Measurements from ENCODE around the gene SNRNP70. TPM values are rescaled to one million over a fixed set of nuclear protein-coding genes. Genes with fewer than 3 reads are reported as not detected.
"Not testable (repeated sequence)": the region's sequence is repeated elsewhere in the genome, so short reads cannot be mapped to it uniquely, and the experiment has no call there.

Gene SNRNP70, protein sequence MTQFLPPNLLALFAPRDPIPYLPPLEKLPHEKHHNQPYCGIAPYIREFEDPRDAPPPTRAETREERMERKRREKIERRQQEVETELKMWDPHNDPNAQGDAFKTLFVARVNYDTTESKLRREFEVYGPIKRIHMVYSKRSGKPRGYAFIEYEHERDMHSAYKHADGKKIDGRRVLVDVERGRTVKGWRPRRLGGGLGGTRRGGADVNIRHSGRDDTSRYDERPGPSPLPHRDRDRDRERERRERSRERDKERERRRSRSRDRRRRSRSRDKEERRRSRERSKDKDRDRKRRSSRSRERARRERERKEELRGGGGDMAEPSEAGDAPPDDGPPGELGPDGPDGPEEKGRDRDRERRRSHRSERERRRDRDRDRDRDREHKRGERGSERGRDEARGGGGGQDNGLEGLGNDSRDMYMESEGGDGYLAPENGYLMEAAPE
- 157 TPM for total RNA-seq
- polyA plus RNA-seq (ENCODE audit: insufficient read depth in 1 of 8, insufficient read length in 8 of 8, low replicate concordance in 1 of 8): 100 to 1,000 TPM; 173 to 276 (median 221) TPM
- long read RNA-seq, donor 1, partial matches to known transcripts: 23 of 28 reads
- long read RNA-seq, donor 1, other reads (novel, unspliced or antisense): 0 of 28 reads
- long read RNA-seq, donor 2: 0 reads
- long read RNA-seq, donor 3, transcript SNRNP70-203 (3 exons, 3,221 nt): minor isoform, 8 of 68 reads
- long read RNA-seq, donor 3, transcript SNRNP70-209 (11 exons, 1,757 nt): minor isoform, 5 of 68 reads
- long read RNA-seq, donor 3, transcript SNRNP70-206 (10 exons, 1,574 nt): major isoform, 18 of 68 reads
- long read RNA-seq, donor 3, partial matches to known transcripts: 25 of 68 reads
- long read RNA-seq, donor 3, other reads (novel, unspliced or antisense): 7 of 68 reads
- long read RNA-seq, donor 4, transcript SNRNP70-206 (10 exons, 1,574 nt): major isoform, 7 of 28 reads
- long read RNA-seq, donor 4, partial matches to known transcripts: 17 of 28 reads
- long read RNA-seq, donor 4, other reads (novel, unspliced or antisense): 0 of 28 reads
- long read RNA-seq, donor 5, transcript SNRNP70-206 (10 exons, 1,574 nt): major isoform, 23 of 109 reads
- long read RNA-seq, donor 5, transcript SNRNP70-201 (10 exons, 1,603 nt): minor isoform, 6 of 109 reads
- long read RNA-seq, donor 5, partial matches to known transcripts: 72 of 109 reads
- long read RNA-seq, donor 5, other reads (novel, unspliced or antisense): 0 of 109 reads
- long read RNA-seq, donor 6, transcript SNRNP70-206 (10 exons, 1,574 nt): minor isoform, 15 of 127 reads
- long read RNA-seq, donor 6, transcript SNRNP70-203 (3 exons, 3,221 nt): major isoform, 16 of 127 reads
- long read RNA-seq, donor 6, transcript SNRNP70-209 (11 exons, 1,757 nt): minor isoform, 7 of 127 reads
- long read RNA-seq, donor 6, transcript SNRNP70-201 (10 exons, 1,603 nt): minor isoform, 6 of 127 reads
- long read RNA-seq, donor 6, partial matches to known transcripts: 74 of 127 reads
- long read RNA-seq, donor 6, other reads (novel, unspliced or antisense): 7 of 127 reads
- long read RNA-seq, donor 7, transcript SNRNP70-203 (3 exons, 3,221 nt): minor isoform, 5 of 68 reads
- long read RNA-seq, donor 7, transcript SNRNP70-206 (10 exons, 1,574 nt): major isoform, 12 of 68 reads
- long read RNA-seq, donor 7, partial matches to known transcripts: 44 of 68 reads
- long read RNA-seq, donor 7, other reads (novel, unspliced or antisense): 0 of 68 reads
- long read RNA-seq, donor 8, transcript SNRNP70-206 (10 exons, 1,574 nt): major isoform, 6 of 36 reads
- long read RNA-seq, donor 8, partial matches to known transcripts: 22 of 36 reads
- long read RNA-seq, donor 8, other reads (novel, unspliced or antisense): 0 of 36 reads
- long read RNA-seq, donor 9, partial matches to known transcripts: 43 of 50 reads
- long read RNA-seq, donor 9, other reads (novel, unspliced or antisense): 0 of 50 reads
- long read RNA-seq, donor 10, partial matches to known transcripts: 95 of 106 reads
- long read RNA-seq, donor 10, other reads (novel, unspliced or antisense): 0 of 106 reads
- long read RNA-seq, donor 11, transcript SNRNP70-203 (3 exons, 3,221 nt): major isoform, 6 of 48 reads
- long read RNA-seq, donor 11, partial matches to known transcripts: 29 of 48 reads
- long read RNA-seq, donor 11, other reads (novel, unspliced or antisense): 0 of 48 reads

DNA sequence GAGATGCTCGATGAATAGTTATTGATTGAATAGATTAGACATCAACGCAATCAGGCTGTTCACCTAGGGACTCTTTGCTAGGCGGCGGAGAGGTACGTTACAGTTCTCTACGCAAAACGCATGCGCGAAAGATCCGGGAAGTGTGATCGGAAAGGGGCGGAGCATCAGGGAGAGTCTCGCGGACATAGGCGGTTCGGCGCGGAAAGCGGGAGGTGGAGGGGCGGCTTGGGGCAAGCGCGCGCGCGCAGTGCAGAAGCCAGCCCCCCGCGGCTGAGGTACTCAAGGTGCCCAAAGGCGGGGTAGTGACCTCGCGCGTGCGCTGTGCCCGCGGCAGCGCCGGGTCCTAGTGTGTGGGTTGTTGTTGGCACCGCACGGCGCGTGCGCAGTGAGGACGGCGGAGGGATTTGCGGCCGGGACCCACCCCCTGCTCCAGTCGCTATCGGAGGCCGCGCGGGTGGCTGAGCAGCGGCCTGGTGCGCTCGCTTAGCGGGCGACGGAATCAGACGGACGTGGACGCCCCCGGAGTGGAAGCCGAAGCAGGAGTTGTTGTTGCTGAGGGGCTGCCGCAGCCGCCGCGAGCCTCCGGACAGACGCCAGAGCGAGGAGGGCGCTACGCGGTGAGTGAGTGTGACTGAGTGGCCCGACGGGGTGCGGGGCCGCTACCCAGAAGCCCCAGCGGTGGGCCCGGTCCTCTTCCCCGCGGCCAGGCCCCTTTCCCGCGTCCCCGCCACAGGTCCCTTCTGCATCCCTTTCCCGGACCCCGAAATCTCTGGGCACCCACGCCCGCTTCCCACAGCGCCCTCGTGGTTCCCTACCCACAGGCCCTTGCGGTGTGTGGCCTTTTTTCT lies at the start of gene SNRNP70:
Gene SNRNP70, plus strand, starts transcription at position 432 of the 848 bp plus-strand sequence. CDS start 964 bp downstream, outside the sequence.
- WGBS (ENCODE audit: insufficient coverage): under 1% methylated on average over 89 of the region's 89 CpGs
- Histone ChIP-seq H3K27me3 (ENCODE audit: control insufficient read depth, insufficient read depth, low read length) (peaks cover 4% of the 10 kb centered on the region), H3K27ac (ENCODE audit: low read length) (peak within 1 kb of the TSS; percentile 98), H3K36me3 (ENCODE audit: control insufficient read depth, insufficient read depth, low read length) (peaks cover 26% of the 10 kb centered on the region), H3K9me3 (replicated peaks; ENCODE audit: control insufficient read depth, low read depth, low read length) (no peaks in the 10 kb centered on the region), H3K4me3 (ENCODE audit: low read length) (peak within 1 kb of the TSS; percentile 100), H3K4me1 (ENCODE audit: control insufficient read depth, insufficient read depth, low read length) (peaks cover 21% of the 10 kb centered on the region)
- DNase-seq: peak; percentile 100

DNA sequence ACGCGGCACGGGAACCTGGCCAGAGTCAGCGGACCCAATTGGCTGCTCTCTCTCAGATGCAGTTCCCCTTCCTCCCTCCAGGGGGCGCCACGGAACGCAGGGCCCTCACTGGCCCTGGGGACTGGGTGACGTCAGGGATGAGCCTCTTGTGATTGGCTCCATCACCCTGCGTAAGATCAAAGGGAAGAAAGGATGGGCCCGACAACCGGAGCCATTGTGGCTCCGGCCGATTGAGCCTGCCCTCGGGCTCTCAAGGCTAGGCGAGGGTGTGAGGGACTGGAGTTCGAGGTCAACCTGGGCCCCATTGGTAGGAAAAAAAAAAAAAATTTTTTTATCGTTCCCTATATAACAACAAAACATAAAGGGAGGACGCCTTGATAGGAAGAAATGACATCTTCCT lies 48.4 kb upstream of the SNRNP70 start, which contains the start of gene CGB1:
Gene CGB1, minus strand, starts transcription at position 81 of the 400 bp plus-strand sequence. CDS start 184 bp downstream, outside the sequence.
- H3K9me3 ChIP-seq (replicated peaks; ENCODE audit: control insufficient read depth, low read depth, low read length); H3K4me1 ChIP-seq (ENCODE audit: control insufficient read depth, insufficient read depth, low read length); H3K27ac ChIP-seq (ENCODE audit: low read length); H3K4me3 ChIP-seq (ENCODE audit: low read length); H3K36me3 ChIP-seq (ENCODE audit: control insufficient read depth, insufficient read depth, low read length); H3K27me3 ChIP-seq (ENCODE audit: control insufficient read depth, insufficient read depth, low read length); DNase-seq: not testable (repeated sequence)
- 40% methylated on average over 1 of the region's 18 CpGs for WGBS (ENCODE audit: insufficient coverage)

DNA sequence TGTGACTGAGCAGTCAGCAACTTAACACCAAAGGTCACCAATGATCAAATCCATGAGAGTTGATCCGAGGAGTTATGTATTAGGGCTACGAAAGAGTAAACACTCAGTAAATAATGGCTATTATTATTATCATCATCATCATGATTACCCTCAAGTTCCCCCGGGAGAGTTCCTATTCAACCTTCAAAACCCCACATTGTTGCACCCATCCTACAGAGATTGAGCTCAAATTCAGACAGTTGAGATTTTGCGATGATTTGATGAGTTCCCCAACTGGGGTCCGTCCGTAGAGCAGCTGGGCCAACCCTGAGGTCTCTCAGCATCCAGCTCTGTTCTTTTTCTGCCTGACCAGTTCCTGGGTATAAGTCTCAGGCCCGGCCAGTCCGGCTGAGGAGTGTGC lies 47.1 kb upstream of the SNRNP70 start:
- not testable (repeated sequence) for H3K27ac ChIP-seq (ENCODE audit: low read length); DNase-seq; H3K36me3 ChIP-seq (ENCODE audit: control insufficient read depth, insufficient read depth, low read length); H3K9me3 ChIP-seq (replicated peaks; ENCODE audit: control insufficient read depth, low read depth, low read length); H3K27me3 ChIP-seq (ENCODE audit: control insufficient read depth, insufficient read depth, low read length); H3K4me1 ChIP-seq (ENCODE audit: control insufficient read depth, insufficient read depth, low read length); H3K4me3 ChIP-seq (ENCODE audit: low read length)
- WGBS (ENCODE audit: insufficient coverage): no CpG with 5 or more reads among the region's 8 CpGs

DNA sequence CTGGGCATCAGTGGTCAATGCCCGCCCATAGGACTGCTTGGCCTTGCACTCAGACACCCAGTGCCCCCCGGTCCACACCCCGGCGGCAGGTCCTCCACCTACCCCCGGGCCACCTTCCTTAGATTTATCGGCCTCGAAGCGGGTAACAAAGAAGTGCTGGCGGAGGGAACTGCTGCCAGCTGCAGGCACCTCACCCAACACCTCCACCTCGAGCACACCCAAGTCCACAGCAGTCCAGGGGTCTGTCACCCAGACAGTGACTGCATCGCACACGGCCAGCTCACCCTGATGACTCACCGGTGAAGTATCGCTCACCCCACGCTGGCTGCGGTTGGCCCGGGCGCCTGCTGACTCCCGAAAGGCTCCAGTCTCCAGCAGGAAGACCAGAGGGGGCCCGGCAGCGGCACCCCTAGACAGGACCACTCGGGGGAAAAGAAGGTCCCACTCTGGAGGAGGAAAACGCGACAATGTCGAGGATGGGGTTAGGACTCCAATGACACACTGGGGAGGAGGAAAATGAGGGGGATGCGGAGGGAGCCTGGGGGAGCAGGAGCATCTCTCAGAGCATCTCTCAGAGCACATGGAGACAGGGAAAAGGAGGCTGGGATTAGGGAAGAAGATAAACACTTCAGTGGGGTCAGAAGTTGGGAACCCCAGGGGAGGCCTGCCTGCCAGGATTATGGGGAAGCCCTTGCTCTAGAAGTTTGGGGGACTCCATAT lies 46.5 kb upstream of the SNRNP70 start:
- 87% methylated on average over 26 of the region's 26 CpGs for WGBS (ENCODE audit: insufficient coverage)
- H3K27ac ChIP-seq (ENCODE audit: low read length); H3K4me1 ChIP-seq (ENCODE audit: control insufficient read depth, insufficient read depth, low read length); DNase-seq; H3K9me3 ChIP-seq (replicated peaks; ENCODE audit: control insufficient read depth, low read depth, low read length); H3K27me3 ChIP-seq (ENCODE audit: control insufficient read depth, insufficient read depth, low read length); H3K4me3 ChIP-seq (ENCODE audit: low read length); H3K36me3 ChIP-seq (ENCODE audit: control insufficient read depth, insufficient read depth, low read length): not testable (repeated sequence)

DNA sequence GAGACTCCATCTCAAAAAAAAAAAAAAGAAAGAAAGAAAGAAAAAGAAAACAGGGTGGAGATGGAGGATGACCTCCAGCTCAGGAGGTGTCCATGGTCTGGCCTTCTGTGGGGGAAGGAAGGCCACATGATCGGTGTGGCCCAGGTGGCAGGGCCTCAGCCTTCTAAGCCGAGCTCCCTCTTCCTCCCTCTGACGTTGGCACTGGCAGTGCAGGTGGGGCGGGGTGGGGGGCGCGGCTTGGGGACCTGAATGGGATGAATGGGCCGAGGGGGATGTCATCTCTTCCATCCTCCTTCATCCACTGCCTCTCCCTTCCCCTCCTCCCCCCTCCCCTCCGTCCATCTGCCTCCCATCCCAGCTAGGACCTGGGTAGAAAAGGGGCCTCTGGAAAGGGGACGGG lies 45.5 kb upstream of the SNRNP70 start:
- not testable (repeated sequence) for H3K27me3 ChIP-seq (ENCODE audit: control insufficient read depth, insufficient read depth, low read length)
- no CpG with 5 or more reads among the region's 9 CpGs for WGBS (ENCODE audit: insufficient coverage)

DNA sequence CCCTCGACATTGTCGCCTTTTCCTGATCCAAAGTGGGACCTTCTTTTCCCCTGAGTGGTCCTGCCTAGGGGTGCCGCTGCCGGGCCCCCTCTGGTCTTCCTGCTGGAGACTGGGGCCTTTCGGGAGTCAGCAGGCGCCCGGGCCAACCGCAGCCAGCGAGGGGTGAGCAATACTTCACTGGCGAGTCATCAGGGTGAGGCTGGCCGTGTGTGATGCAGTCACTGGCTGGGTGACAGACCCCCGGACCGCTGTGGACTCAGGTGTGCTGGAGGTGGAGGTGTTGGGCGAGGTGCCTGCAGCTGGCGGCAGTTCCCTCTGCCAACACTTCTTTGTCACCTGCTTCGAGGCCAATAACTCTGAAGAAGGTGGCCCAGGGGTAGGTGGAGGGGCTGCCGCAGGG lies 43.1 kb upstream of the SNRNP70 start:
- 73% methylated on average over 11 of the region's 17 CpGs for WGBS (ENCODE audit: insufficient coverage)
- no peaks in the 10 kb centered on the region for H3K9me3 ChIP-seq (replicated peaks; ENCODE audit: control insufficient read depth, low read depth, low read length)
- no peak for DNase-seq
- no peaks in the 10 kb centered on the region for H3K36me3 ChIP-seq (ENCODE audit: control insufficient read depth, insufficient read depth, low read length)
- no peak overlapping the region for H3K27ac ChIP-seq (ENCODE audit: low read length)
- H3K4me3 ChIP-seq (ENCODE audit: low read length): no peak overlapping the region
- H3K27me3 ChIP-seq (ENCODE audit: control insufficient read depth, insufficient read depth, low read length): no peaks in the 10 kb centered on the region
- no peaks in the 10 kb centered on the region for H3K4me1 ChIP-seq (ENCODE audit: control insufficient read depth, insufficient read depth, low read length)

More for the DNA sequence above, 45.5 kb upstream of the SNRNP70 start:
- H3K27ac ChIP-seq (ENCODE audit: low read length); H3K4me1 ChIP-seq (ENCODE audit: control insufficient read depth, insufficient read depth, low read length); H3K36me3 ChIP-seq (ENCODE audit: control insufficient read depth, insufficient read depth, low read length); H3K9me3 ChIP-seq (replicated peaks; ENCODE audit: control insufficient read depth, low read depth, low read length); DNase-seq; H3K4me3 ChIP-seq (ENCODE audit: low read length): not testable (repeated sequence)

DNA sequence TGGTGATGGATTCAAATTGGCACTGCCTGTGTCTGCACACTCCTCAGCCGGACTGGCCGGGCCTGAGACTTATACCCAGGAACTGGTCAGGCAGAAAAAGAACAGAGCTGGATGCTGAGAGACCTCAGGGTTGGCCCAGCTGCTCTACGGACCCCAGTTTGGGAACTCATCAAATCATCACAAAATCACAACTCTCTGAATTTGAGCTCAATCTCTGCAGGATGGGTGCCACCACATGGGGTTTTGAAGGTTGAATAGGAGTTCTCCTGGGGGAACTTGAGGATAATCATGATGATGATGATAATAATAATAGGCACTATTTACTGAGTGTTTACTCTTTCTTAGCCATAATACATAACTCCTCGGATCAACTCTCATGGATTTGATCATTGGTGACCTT lies 42.6 kb upstream of the SNRNP70 start:
- DNase-seq; H3K4me3 ChIP-seq (ENCODE audit: low read length); H3K9me3 ChIP-seq (replicated peaks; ENCODE audit: control insufficient read depth, low read depth, low read length); H3K4me1 ChIP-seq (ENCODE audit: control insufficient read depth, insufficient read depth, low read length); H3K36me3 ChIP-seq (ENCODE audit: control insufficient read depth, insufficient read depth, low read length); H3K27ac ChIP-seq (ENCODE audit: low read length); H3K27me3 ChIP-seq (ENCODE audit: control insufficient read depth, insufficient read depth, low read length): not testable (repeated sequence)
- WGBS (ENCODE audit: insufficient coverage): no CpG with 5 or more reads among the region's 4 CpGs

DNA sequence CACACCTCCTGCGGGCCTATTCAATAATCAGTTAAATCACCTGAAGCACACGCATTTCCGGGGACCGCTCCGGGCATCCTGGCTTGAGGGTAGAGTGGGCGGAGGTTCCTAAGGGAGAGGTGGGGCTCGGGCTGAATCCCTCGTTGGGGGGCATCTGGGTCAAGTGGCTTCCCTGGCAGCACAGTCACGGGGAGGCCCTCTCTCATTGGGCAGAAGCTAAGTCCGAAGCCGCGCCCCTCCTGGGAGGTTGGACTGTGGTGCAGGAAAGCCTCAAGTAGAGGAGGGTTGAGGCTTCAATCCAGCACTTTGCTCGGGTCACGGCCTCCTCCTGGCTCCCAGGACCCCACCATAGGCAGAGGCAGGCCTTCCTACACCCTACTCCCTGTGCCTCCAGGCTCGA lies 41.7 kb upstream of the SNRNP70 start, which contains the start of gene CGB5:
Gene CGB5, plus strand, starts transcription at position 301 of the 400 bp plus-strand sequence. CDS start 362 bp downstream, outside the sequence.
- not testable (repeated sequence) for H3K4me3 ChIP-seq (ENCODE audit: low read length); H3K9me3 ChIP-seq (replicated peaks; ENCODE audit: control insufficient read depth, low read depth, low read length); DNase-seq; H3K36me3 ChIP-seq (ENCODE audit: control insufficient read depth, insufficient read depth, low read length); H3K27me3 ChIP-seq (ENCODE audit: control insufficient read depth, insufficient read depth, low read length); H3K4me1 ChIP-seq (ENCODE audit: control insufficient read depth, insufficient read depth, low read length); H3K27ac ChIP-seq (ENCODE audit: low read length)
- WGBS (ENCODE audit: insufficient coverage): no CpG with 5 or more reads among the region's 15 CpGs

Data from muscle of leg (tissue), 16 donors.